Tongue (tissue), 2 donors: Measurements from ENCODE around the gene ACP5. TPM values are rescaled to one million over a fixed set of nuclear protein-coding genes. Genes with fewer than 3 reads are reported as not detected.
"Not testable (repeated sequence)": the region's sequence is repeated elsewhere in the genome, so short reads cannot be mapped to it uniquely, and the experiment has no call there.

Source experiments
- DNase-seq: peaks from one replicate; pipeline ENCODE4 v3.0.0-alpha.2; 2015
- total RNA-seq: library from RNA; depleted of rRNA; stranded (reverse); fragments of >200 nt; gene quantifications from one replicate; pipeline ENCODE4 v1.2.3, GENCODE V29; 2014

ACP5 gene
- total RNA-seq, 1 donor from 2014 or later = 2.5 TPM

- DNase-seq = no peak
Measured at GRCh38 chr19:11578258-11579142, 1.1 kb upstream of the ACP5 start.

- DNase-seq = no peak
Measured at GRCh38 chr19:11576227-11576626, 1.2 kb downstream of the ACP5 start.

GRCh38 chr19:11574689-11575088 is 2.8 kb downstream of the ACP5 start:
- no peak for DNase-seq

- DNase-seq = not testable (repeated sequence)
Measured at GRCh38 chr19:11573763-11574162, 3.7 kb downstream of the ACP5 start.

- DNase-seq = not testable (repeated sequence)
Measured at GRCh38 chr19:11573354-11573753, 4.1 kb downstream of the ACP5 start.

GRCh38 chr19:11570039-11570462 is 7.4 kb downstream of the ACP5 start:
- no peak for DNase-seq

- DNase-seq = no peak
Measured at GRCh38 chr19:11566164-11566563, 11.3 kb downstream of the ACP5 start.

- DNase-seq = not testable (repeated sequence)
Measured at GRCh38 chr19:11565649-11565980, 11.8 kb downstream of the ACP5 start.

- DNase-seq = not testable (repeated sequence)
Measured at GRCh38 chr19:11564082-11564807, 13.2 kb downstream of the ACP5 start.

GRCh38 chr19:11563532-11563931 is 13.9 kb downstream of the ACP5 start:
- no peak for DNase-seq

- peak; percentile 77 for DNase-seq
Measured at GRCh38 chr19:11560404-11561051, 16.9 kb downstream of the ACP5 start.

- DNase-seq = peak; percentile 99
Measured at GRCh38 chr19:11558881-11559828, 18.3 kb downstream of the ACP5 start, which contains the start of gene ELOF1. Gene ELOF1, minus strand, starts transcription at chr19:11559230. Its CDS starts 4,883 bp downstream, at chr19:11554347.

- DNase-seq = no peak
Measured at GRCh38 chr19:11556634-11557420, 20.6 kb downstream of the ACP5 start.

- no peak for DNase-seq
Measured at GRCh38 chr19:11555246-11555645, 22.2 kb downstream of the ACP5 start.

GRCh38 chr19:11554160-11554559 is 23.3 kb downstream of the ACP5 start:
- DNase-seq = no peak

- no peak for DNase-seq
Measured at GRCh38 chr19:11552666-11553372, 24.6 kb downstream of the ACP5 start.

GRCh38 chr19:11551603-11552235 is 25.7 kb downstream of the ACP5 start:
- no peak for DNase-seq

- no peak for DNase-seq
Measured at GRCh38 chr19:11550265-11550664, 27.2 kb downstream of the ACP5 start.

- DNase-seq = no peak
Measured at GRCh38 chr19:11549386-11549953, 28.0 kb downstream of the ACP5 start.
